GM19240 (cell line): ENCODE data around the gene DNAAF1.
"Not testable (repeated sequence)": the region's sequence is repeated elsewhere in the genome, so short reads cannot be mapped to it uniquely, and the experiment has no call there.

ENCODE experiments used
- DNase-seq: peaks from one replicate; pipeline ENCODE4 v3.0.0; 2011; ENCODE audit warnings: low spot score; ENCODE audit not compliant: insufficient read length

The DNAAF1 gene

GRCh38 chr16:84183911-84184591 lies 38.9 kb downstream of the DNAAF1 start:
- no peak for DNase-seq

GRCh38 chr16:84184775-84185174 lies 39.7 kb downstream of the DNAAF1 start:
- DNase-seq: no peak

GRCh38 chr16:84186685-84187437 lies 41.8 kb downstream of the DNAAF1 start, which contains the start of gene TAF1C:
TAF1C (minus strand) TSS chr16:84187057; CDS start chr16:84184988, 2,069 bp downstream.
- peak; percentile 99 for DNase-seq

GRCh38 chr16:84190731-84191388 lies 45.8 kb downstream of the DNAAF1 start, which contains the start of gene ADAD2:
ADAD2 (plus strand) TSS chr16:84191157; CDS start chr16:84191231, 74 bp downstream.
- no peak for DNase-seq

- no peak for DNase-seq
These were observed 46.4 kb downstream of the DNAAF1 start for GRCh38 chr16:84191466-84191865.

GRCh38 chr16:84193480-84193879 lies 48.4 kb downstream of the DNAAF1 start:
- no peak for DNase-seq

- no peak for DNase-seq
These were observed 48.9 kb downstream of the DNAAF1 start for GRCh38 chr16:84194018-84194417.

GRCh38 chr16:84194470-84195200 lies 49.5 kb downstream of the DNAAF1 start:
- no peak for DNase-seq

GRCh38 chr16:84195201-84196093 lies 50.3 kb downstream of the DNAAF1 start:
- DNase-seq: no peak

- DNase-seq: no peak
These were observed 51.0 kb downstream of the DNAAF1 start for GRCh38 chr16:84196101-84196500.

- DNase-seq: no peak
These were observed 51.8 kb downstream of the DNAAF1 start for GRCh38 chr16:84196727-84197394.

- DNase-seq: no peak
These were observed 52.5 kb downstream of the DNAAF1 start for GRCh38 chr16:84197466-84198128.

GRCh38 chr16:84198401-84198800 lies 53.3 kb downstream of the DNAAF1 start:
- DNase-seq: no peak

- DNase-seq: no peak
These were observed 54.0 kb downstream of the DNAAF1 start for GRCh38 chr16:84199097-84199496.

- no peak for DNase-seq
These were observed 54.8 kb downstream of the DNAAF1 start for GRCh38 chr16:84199861-84200260.

GRCh38 chr16:84204551-84204950 lies 59.4 kb downstream of the DNAAF1 start:
- DNase-seq: not testable (repeated sequence)

- not testable (repeated sequence) for DNase-seq
These were observed 60.0 kb downstream of the DNAAF1 start for GRCh38 chr16:84205123-84205522.

GRCh38 chr16:84205976-84206691 lies 61.0 kb downstream of the DNAAF1 start:
- no peak for DNase-seq

GRCh38 chr16:84207251-84207650 lies 62.1 kb downstream of the DNAAF1 start:
- no peak for DNase-seq
